ENCODE data around the gene UPF2.
"Not testable (repeated sequence)": the region's sequence is repeated elsewhere in the genome, so short reads cannot be mapped to it uniquely, and the experiment has no call there.

The UPF2 gene

DNA sequence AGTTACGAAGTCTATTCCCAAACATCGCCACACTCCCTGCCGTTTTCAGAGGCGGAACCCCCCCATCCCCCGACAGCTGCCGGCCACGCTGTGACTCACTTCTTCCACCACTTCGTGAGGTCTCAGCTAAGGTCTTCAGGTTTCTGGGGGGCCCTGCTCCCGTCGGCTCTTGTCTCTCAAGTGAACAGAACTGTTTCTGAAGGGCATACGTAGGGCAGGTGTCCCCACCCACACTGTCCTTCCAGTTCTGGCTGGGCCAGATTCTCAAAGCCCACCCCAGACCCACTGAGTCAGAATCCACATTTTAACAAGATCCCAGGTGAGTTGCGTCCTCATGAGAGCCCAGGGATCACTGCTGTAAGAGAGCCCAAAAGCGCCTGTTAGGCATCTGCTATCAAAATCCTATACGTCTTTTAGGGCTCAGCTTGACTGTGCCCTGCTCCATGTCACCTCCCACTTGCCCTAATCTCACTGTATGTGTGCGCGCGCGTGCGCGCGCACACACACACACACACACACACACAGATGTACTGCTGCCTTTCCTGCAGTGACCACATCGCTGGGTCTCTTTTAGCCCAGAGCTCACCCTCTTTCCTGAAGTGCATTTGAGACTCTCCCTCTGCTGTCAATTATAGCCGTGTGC is 140.7 kb downstream of the UPF2 start:
- DNase-seq = no peak

DNA sequence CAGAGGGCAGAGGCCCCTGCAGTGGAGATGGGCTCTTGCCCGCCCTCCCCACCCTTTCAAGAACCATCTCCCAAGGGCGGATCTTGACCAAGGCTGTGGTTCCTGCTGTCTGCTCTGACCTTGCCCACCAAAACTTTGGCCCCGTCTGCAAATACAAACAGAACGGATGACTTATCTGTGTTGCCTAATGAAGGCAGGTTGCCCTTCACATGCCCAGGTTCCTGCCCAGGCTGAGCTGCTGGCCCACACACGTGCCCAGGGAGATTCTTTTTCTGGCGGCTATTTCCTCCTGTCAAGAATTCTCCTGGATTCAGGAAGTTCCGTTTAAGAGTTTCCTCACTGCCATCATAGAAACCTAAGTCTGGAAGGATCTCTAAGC is 141.2 kb downstream of the UPF2 start:
- DNase-seq = no peak

DNA sequence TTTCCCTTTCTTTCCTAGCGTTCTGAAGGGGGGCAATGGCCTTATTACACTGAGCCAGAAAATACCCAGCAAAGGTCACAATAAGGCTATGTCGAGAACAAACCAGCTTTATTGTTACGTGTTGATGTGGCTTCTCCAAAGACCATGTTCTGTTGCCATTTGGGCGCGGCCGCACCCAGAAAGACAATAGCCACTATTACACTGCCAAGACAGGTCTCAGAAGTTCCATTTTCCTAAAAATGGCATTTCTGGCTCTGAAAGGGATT is 141.6 kb downstream of the UPF2 start:
- no peak for DNase-seq

DNA sequence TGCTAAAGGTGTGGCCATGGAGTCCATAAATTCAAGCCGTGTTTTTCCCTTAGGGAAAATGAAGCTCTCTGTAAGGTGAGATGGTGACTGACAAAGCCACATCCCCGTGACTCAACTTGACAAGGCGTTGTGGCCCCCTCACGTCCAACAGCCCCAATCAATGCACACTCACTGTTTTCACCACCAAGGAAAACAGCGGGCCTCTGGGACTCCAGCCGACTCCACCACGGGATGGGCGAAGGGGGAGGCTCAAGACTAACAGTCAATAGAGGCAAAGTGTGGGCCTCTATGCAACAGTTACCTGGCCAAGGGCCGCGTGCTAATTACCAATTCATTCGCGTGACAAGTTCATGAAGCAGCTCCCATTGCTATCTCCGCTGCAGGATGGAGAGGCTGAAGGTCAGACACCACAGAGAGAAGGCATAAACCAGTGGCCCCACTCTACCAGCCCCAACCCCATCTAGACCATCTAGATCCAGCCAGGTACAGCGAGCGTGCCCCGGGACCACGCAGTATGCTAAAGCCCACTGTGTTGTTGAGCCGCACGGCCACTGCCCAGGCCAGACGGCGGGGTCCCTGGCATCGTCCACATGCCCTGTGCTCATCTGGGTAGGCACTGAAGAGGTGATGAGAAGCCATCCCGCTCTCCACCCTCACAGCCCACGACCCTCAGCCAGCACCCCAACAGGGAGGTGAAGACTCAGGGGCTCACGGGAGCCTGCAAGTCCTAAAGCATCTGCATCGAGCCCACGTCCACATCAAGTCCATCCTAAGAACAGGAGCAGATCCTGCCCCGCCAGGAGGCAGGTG is 143.3 kb downstream of the UPF2 start:
- no peak for DNase-seq

DNA sequence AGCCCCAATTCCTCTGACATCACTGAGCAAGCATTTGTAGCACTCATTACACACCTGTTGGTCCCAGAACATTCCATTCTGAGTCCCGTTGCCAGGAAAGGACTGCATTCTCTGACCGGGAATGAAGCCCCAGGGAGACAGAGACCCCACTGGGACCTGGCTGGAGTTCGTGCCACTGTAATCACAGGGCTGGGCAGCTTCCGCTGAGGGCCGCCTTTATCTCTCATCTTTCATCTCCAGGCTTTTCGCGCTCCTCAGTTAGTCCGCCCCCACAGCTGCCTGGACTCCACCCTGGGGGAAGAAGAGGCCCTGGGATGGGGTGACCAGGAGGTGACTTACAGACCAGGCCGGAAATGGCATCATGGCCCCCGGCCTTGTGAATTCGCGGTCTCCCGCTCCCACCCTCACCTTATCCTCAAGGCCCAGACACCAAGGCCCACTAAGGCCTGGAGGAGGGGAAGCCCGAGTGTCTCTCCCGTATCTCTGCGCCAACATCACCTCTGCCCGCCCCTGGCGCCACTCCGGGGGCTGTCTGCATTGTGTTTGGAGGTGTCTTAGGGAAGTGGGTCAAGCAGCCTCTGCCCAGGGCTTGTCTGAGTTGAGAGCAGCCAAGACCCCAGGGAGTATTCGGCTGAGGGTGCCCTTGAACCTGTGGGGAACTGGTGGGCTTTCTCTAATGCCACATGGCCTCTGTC is 144.1 kb downstream of the UPF2 start:
- no peak for DNase-seq

DNA sequence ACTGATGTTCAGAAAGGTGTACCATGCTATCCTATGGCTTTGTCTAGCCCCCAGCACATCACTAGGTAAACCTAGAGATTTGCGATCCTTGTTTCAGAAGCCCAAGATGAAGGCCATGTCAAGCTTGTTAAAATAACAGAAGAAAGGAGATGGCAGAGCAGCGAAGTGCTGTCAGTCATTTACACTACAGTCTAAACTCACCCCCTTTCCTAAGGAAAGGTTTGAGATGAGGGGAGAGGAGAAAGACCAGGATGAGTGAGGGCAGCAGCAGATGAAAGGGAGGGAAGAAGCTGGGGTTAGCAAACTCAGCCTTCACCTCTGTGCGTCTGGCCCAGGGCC is 144.6 kb downstream of the UPF2 start:
- DNase-seq = no peak

DNA sequence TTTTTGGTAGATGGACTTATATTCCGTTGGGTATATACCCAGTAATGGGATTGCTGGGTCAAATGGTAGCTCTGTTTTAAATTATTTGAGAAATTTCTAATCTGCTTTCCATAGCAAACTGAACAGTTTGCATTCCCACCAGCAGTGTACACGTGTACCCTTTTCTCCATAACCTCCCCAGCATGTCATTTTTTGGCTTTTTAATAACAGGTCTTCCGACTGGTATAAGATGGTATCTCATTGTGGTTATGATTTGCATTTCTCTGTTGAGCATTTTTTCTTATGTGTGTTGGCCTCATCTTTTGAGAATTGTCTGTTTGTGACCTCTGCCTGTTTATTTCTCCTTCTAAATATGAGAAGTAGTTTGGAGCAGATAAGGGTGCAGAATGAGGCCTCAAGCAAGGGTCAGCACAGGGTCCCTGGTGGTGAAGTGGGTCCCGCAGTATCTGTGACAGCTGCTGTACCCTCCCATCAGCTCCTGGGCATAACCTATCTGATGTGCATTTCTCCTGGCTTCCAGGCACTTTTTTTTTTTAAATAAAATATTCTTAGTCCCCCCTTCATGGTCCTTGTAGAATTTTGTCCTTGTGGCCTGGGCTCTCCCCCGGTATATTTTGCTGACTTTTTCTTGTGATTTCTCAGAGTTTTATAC is 145.9 kb downstream of the UPF2 start:
- no peak for DNase-seq

DNA sequence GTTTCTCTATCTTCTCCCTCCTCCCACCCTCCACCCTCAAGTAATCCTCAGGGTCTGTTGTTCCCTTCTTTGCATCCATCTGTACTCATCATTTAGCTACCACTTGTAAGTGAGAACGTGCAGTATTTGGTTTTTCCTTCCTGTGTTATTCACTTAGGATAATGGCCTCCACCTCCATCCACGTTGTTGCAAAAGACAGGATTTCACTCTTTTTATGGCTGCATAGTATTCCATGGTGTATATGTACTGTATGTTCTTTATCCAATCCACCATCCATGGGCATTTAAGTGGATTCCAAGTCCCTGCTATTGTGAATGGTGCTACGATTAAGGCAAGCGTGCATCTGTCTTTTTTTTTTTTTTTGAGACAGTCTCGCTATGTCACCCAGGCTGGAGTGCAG is 147.0 kb downstream of the UPF2 start:
- DNase-seq = no peak

DNA sequence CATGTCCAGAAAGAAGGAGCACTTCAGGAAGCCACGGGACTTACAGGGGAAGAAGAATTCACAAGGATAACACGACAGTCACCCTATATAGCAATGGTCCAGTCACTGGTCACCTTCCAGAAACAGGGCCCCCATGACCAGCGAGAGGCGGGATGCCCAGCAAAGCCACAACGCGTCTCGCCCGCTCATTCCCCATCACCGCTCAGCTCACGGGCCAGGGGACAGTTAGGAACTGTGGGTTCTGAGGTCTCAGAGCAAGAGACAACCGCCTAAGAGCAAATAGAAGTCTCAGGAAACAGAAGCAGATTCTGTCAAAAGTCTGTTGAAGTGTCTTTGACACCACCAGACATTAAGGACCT is 147.5 kb downstream of the UPF2 start:
- no peak for DNase-seq

DNA sequence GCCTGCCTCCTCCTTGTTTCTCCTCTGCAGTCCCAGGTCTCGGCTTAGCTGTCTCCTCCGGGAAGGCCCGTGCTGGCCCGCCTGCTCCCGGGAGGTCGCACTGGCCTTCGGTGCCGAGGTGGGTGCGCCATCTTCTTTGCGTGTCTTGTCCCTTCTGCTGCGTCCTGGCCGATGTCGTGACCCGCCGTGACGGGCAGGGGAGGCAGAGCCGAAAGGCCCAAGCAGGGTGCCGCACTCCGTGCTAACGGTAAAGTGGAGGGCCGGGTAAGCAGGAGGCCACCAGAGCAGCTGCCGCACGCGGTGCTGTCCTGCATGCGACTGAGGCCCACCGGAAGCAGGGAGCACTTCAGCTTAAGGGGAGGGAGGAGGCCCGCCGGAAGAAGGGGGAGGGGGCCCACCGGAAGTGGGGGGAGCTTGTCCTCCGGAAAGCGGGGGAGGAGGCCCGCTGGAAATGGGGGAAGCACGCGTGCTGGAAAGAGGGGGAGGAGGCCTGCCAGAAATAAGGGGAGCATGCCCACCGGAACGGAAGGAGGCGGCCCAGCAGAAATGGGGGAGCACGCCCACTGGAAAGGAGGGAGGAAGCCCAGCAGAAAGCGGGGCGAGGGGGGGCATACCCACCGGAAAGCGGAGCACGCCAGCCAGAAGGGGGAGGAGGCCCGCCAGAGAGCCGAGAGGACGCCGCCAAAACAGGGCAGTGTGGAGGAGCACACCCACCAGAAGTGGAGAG is 148.1 kb downstream of the UPF2 start:
- no peak for DNase-seq

DNA sequence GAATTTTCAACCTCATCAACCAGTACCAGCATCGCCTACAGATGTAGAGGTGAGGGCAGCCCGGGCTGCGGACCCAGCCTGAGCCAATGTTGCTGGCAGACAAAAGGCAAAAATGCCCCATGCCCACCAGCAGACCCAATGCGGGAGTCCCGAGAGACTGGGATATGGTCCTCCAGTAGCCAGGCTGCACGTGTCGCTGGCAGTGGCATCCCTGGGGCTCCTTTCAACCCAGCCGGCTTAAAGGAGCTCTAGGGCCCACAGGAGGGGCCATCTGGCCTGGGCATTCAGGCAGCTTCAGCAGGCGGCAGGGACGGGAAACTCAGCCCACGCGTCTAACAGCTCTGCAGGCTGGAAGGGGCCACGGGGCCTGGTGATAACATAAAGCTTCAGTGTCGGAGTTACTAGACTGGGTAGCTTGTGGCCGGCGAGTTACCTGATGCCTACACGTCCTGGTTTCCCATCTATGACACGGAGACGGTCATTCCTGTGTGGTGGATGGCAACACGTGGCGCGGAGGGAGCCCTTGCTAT is 148.8 kb downstream of the UPF2 start:
- DNase-seq = no peak

DNA sequence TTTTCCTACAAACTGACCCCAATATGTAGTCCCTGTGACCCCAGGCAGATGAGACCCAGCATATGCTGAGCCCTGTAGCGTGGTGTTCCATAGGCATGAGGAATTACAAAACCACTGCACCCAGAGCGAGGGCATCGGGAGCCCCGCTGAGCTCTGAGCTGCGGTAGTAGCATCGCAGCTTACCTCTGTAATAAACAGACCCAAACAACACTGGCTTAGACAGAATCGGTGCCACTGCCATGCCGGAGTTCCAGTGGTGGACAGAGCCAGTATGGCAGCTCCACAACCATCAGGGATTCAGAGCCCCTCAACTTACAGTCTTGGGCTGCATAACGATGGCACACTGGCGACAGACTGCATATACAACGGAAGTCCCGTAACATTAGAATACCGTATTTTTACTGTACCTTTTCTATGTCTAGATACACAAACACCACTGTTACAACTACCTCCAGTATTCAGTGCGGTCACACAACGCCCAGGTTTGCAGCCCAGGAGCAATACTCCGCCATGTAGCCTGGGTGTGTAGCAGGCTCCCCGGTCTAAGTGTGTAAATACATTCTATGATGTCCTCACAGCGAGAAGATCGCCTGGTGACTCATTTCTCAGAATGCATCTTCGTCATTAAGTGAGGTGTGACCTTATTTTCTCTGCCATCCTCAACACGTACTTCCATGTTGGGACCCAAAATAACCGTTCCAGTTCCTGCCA is 150.7 kb downstream of the UPF2 start:
- no peak for DNase-seq

DNA sequence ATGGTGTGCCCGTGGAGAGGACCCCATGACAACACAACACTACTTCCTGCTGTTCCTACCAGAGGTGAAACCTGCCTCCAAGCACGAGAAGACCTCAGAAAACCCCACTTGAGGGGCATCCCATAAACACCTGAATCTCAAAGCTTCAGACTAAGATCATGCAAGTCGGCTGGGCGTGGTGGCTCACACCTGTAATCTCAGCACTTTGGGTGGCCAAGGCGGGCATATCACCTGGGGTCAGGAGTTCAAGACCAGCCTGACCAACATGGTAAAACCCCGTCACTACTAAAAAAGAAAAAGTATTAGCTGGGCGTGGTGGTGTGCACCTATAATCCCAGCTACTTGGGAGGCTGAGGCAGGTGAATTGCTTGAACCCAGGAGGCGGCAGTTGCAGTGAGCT is 153.3 kb downstream of the UPF2 start:
- DNase-seq = not testable (repeated sequence)

DNA sequence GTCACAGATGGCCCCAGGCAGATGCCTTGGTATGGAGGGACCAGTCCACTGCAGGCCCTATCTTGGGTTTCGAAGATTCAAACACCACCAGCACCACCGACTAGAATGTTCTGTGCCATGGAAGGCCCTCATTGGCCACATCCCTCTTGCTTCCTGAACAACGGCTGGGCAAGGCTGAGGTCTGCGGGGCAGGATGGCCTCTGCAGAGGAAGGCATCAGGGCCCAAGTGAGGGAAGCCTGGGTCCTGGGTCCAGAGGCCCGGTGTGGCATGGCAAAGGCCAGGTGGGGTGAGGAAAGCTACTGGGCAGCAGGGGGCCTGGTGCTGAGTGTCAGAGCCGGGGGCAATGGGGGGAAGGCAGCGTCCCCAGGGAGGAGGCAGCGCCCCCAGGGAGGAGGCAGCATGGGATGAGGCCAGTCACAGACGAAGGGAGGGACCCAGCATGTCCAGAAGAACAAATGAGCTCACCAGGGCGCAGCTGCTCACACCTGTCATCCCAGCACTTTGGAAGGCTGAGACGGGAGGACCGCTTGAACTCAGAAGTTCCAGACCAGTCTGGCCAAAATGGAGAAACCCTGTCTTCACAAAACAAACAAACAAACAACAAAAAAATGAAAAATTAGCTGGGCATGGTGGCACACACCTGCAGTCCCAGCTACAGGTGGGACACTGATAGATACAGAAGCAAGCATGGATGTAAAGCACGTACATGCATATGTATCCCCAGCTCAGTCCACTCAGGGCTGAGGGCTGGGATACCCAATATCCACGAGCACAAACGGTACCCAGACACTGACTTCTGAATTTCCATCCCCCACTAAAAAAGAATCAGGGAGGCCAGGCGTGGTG is 155.0 kb downstream of the UPF2 start:
- no peak for DNase-seq

DNA sequence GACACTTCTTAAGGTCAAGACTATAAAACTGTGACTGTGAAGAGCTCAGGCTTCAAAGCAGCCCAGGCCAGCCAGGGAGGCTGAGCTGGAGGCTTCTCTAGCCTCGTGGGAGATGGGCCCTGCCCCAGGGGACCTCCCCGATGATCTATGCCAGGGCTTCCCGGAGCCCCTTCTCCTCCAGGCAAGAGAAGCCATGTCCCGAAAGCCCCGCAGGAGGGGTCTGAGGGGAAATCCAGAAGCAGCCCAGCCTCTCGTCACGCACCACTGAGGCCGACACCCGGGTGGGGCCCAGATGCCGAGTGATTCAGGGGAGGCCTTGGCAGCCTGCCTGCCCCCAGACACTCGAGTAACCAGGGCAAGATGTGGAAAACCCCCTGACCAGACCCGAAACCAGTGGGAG is 155.8 kb downstream of the UPF2 start:
- DNase-seq = no peak

DNA sequence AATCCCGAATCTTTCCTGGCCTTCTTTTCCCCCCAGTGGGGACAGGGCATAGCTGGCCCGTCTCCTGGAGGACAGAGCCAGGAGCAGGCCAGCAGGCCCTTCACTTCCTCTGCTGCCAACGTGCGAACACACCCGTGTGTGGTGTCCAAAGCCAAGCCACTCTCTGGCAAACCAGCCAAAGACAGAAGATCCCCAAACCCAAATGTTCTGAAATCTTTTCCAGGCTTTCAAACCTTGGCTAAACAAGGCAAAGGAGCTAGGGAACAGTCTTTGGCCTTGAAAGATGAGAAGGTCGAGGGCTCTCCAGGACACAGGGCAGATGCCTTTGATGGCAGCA is 156.5 kb downstream of the UPF2 start:
- DNase-seq = no peak

DNA sequence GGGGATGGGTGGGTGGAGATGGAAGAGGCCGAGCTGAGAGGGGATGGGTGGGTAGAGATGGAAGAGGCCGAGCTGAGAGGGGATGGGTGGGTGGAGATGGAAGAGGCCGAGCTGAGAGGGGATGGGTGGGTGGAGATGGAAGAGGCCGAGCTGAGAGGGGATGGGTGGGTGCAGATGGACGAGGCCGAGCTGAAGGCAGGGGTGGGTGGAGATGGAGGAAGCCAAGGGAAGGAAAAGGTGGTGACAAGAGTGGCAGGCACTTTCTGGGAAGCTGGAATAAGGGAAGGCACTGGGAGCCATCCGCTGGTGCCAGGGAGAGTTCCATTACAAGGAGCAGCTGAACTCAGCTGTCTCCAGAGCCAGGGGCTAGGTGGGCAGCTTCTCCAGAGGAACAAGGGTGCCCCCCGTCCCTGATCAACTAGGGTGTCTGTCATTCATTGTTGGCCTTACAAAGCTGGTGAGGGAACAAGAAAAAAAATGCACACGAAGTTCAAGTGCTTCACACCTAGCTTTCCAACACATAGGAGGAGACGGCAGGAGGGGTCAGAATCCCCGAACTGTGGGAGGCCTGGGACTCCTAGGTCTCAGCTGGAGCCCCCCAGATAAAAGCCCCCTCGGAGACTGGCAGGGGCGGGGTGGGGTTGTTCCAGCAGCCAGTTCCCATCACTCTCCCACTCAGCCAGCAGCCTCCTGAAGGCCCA is 157.0 kb downstream of the UPF2 start:
- DNase-seq = no peak

DNA sequence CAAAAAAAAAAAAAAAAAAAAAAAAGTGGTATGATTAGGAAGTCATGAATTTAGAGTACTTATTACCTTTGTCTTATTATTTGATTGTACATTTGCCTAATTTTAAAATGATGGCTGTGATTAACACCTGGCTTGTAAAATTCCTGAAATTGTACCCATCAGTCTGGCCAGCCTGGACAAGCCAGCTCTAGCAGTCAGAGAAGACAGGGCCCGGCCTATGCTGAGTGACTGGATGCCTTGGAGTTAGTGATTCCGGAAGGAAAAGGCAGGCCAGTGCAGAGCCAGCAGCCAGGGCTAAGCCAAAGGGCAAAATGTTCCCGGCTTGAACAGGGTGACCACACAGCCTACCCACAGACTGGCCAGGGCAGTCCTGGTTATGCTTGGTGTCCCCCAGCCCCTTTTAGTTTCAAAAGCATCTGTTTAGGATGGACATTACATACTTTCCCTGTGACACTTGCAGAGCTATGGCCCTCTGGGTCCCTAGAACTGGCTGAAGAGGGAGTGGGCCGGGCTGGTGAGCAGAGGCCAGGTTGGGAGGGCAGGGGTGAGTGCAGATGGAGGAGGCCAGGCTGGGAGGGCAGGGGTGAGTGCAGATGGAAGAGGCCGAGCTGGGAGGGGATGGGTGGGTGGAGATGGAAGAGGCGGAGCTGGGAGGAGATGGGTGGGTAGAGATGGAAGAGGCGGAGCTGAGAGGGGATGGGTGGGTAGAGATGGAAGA is 157.7 kb downstream of the UPF2 start:
- DNase-seq = no peak

DNA sequence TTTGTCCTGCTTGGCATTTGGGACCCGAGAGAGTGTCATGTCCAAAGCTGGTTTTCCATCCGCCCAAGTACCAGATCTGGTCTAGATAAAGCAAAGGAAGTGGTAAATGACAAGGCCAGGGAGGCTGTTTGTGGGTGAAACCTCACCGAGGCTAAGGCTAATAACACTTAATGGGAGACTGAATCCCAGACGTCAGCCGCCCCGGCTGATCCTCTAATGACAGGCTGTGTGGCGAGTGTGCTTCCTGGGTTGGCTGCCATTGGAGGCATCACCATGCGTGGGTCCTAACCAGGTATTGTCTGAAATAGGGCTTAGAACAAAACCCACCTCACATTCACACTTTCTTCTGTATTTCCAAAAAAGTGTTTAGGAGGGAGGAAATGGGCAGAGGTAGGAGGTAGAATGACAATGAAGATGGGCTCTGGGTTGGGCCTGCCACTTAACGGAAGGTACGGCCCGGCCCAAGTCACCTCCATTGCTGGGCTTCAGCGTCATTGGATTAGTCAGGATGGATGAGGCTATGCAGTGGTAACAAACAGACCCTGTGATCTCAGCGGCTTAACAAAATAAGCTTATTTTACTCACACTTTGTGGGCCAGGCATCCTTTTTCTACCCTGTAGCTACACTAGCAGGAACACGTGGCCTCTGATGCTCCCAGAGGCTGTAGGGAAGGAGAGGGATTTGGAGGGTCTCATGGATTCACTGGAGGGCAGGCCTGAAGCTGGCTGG is 159.8 kb downstream of the UPF2 start:
- no peak for DNase-seq
